Measurements from ENCODE around the gene SLC44A5. TPM values are rescaled to one million over a fixed set of nuclear protein-coding genes. Genes with fewer than 3 reads are reported as not detected.

Gene SLC44A5
- total and polyA plus RNA-seq, 4 donors, result 0.13 to 1.1 (median 0.22) TPM

- no peaks in the 10 kb centered on the region for H3K27me3 ChIP-seq (ENCODE audit: control insufficient read depth in 4 of 4, insufficient read depth in 4 of 4, low read length in 3 of 4)
- no peak overlapping the region for H3K27ac ChIP-seq (ENCODE audit: low read depth in 1 of 2, low read length in 2 of 2)
- 55% methylated on average over 6 of the region's 6 CpGs for WGBS
- no peak overlapping the region for H3K9ac ChIP-seq (ENCODE audit: low read depth in 1 of 2, low read length in 2 of 2)
- peaks cover 0 to 1% (median 0%) of the 10 kb centered on the region in 4 donors for H3K4me1 ChIP-seq (ENCODE audit: control insufficient read depth in 4 of 4, insufficient read depth in 4 of 4, low read length in 3 of 4)
- no peak overlapping the region for H3K4me3 ChIP-seq (ENCODE audit: low read depth in 1 of 3, low read length in 3 of 3)
- no peaks in the 10 kb centered on the region for H3K36me3 ChIP-seq (ENCODE audit: control insufficient read depth in 4 of 4, insufficient read depth in 3 of 4, low read depth in 1 of 4, low read length in 3 of 4)
- no peaks in the 10 kb centered on the region for H3K9me3 ChIP-seq (ENCODE audit: control insufficient read depth in 4 of 4, low read length in 3 of 4)
- no peak for DNase-seq (ENCODE audit: low spot score)
- TF ChIP-seq GABPA (IDR thresholded peaks at IDR 0.05 in 1 of 2, conservative IDR thresholded peaks at IDR 0.05 in 1 of 2), result no peak
- TF ChIP-seq MAX (IDR thresholded peaks at IDR 0.05), result no peak
These were observed 71.4 kb downstream of the SLC44A5 start for GRCh38 chr1:75539230-75540116.

- TF ChIP-seq SP1 (IDR thresholded peaks at IDR 0.05) (no peak), FOXA2 (IDR thresholded peaks at IDR 0.05) (no peak), HNF4G (IDR thresholded peaks at IDR 0.05) (no peak), YY1 (IDR thresholded peaks at IDR 0.05) (no peak), HNF4A (conservative IDR thresholded peaks at IDR 0.05) (no peak), JUND (IDR thresholded peaks at IDR 0.05) (no peak), RAD21 (IDR thresholded peaks at IDR 0.05) (no peak), REST (IDR thresholded peaks at IDR 0.05) (no peak)
- WGBS, result 78% methylated on average over 2 of the region's 2 CpGs
- no peaks in the 10 kb centered on the region for H3K4me1 ChIP-seq (ENCODE audit: control insufficient read depth in 4 of 4, insufficient read depth in 4 of 4, low read length in 3 of 4)
These were observed 77.8 kb downstream of the SLC44A5 start for GRCh38 chr1:75533085-75533484.

GRCh38 chr1:75531570-75531969, 79.3 kb downstream of the SLC44A5 start:
- Histone ChIP-seq H3K27ac (ENCODE audit: low read depth in 1 of 2, low read length in 2 of 2) (no peak overlapping the region), H3K27me3 (ENCODE audit: control insufficient read depth in 4 of 4, insufficient read depth in 4 of 4, low read length in 3 of 4) (no peaks in the 10 kb centered on the region), H3K9ac (ENCODE audit: low read depth in 1 of 2, low read length in 2 of 2) (no peak overlapping the region), H3K36me3 (ENCODE audit: control insufficient read depth in 4 of 4, insufficient read depth in 3 of 4, low read depth in 1 of 4, low read length in 3 of 4) (no peaks in the 10 kb centered on the region), H3K4me3 (ENCODE audit: low read depth in 1 of 3, low read length in 3 of 3) (no peak overlapping the region), H3K4me1 (ENCODE audit: control insufficient read depth in 4 of 4, insufficient read depth in 4 of 4, low read length in 3 of 4) (no peaks in the 10 kb centered on the region), H3K9me3 (ENCODE audit: control insufficient read depth in 4 of 4, low read length in 3 of 4) (no peaks in the 10 kb centered on the region)
- WGBS, result 71% methylated on average over 2 of the region's 2 CpGs
- no peak for DNase-seq (ENCODE audit: low spot score)
- no peak for TF ChIP-seq HNF4G (IDR thresholded peaks at IDR 0.05)
- TF ChIP-seq HNF4A (conservative IDR thresholded peaks at IDR 0.05), result no peak
- no peak for TF ChIP-seq ZBTB33 (IDR thresholded peaks at IDR 0.05)
- TF ChIP-seq ATF3 (IDR thresholded peaks at IDR 0.05), result no peak
- TF ChIP-seq MAX (IDR thresholded peaks at IDR 0.05), result no peak
- TF ChIP-seq RXRA (IDR thresholded peaks at IDR 0.05), result no peak
- TF ChIP-seq SP1 (IDR thresholded peaks at IDR 0.05), result no peak
- TF ChIP-seq REST (IDR thresholded peaks at IDR 0.05), result no peak
- no peak for TF ChIP-seq FOXA2 (IDR thresholded peaks at IDR 0.05)
- no peak for TF ChIP-seq YY1 (IDR thresholded peaks at IDR 0.05)
- TF ChIP-seq JUND (IDR thresholded peaks at IDR 0.05), result no peak
- no peak for TF ChIP-seq EGR1 (IDR thresholded peaks at IDR 0.05; ENCODE audit: low read depth in 2 of 2)
- TF ChIP-seq RAD21 (IDR thresholded peaks at IDR 0.05), result no peak

More at GRCh38 chr1:75533085-75533484, 77.8 kb downstream of the SLC44A5 start:
- Histone ChIP-seq H3K27ac (ENCODE audit: low read depth in 1 of 2, low read length in 2 of 2) (no peak overlapping the region), H3K9ac (ENCODE audit: low read depth in 1 of 2, low read length in 2 of 2) (no peak overlapping the region), H3K36me3 (ENCODE audit: control insufficient read depth in 4 of 4, insufficient read depth in 3 of 4, low read depth in 1 of 4, low read length in 3 of 4) (no peaks in the 10 kb centered on the region), H3K27me3 (ENCODE audit: control insufficient read depth in 4 of 4, insufficient read depth in 4 of 4, low read length in 3 of 4) (no peaks in the 10 kb centered on the region), H3K4me3 (ENCODE audit: low read depth in 1 of 3, low read length in 3 of 3) (no peak overlapping the region), H3K9me3 (ENCODE audit: control insufficient read depth in 4 of 4, low read length in 3 of 4) (no peaks in the 10 kb centered on the region)
- DNase-seq (ENCODE audit: low spot score), result no peak
